NCI-H2171 (cell line): ENCODE data around the gene LCA5L.
"Not testable (repeated sequence)": the region's sequence is repeated elsewhere in the genome, so short reads cannot be mapped to it uniquely, and the experiment has no call there.

Source experiments
- DNase-seq: peaks from one replicate; lab custom pipeline; 2025; lab: John Stamatoyannopoulos, UW

LCA5L gene

GRCh38 chr21:39451332-39452206 is 6.0 kb upstream of the LCA5L start, which contains the start of gene SH3BGR:
TSS of gene SH3BGR (plus strand) at chr21:39451970. CDS start at chr21:39452097, 127 bp downstream.
- DNase-seq, result no peak

GRCh38 chr21:39447264-39447663 is 1.7 kb upstream of the LCA5L start:
- DNase-seq, result no peak

DNA sequence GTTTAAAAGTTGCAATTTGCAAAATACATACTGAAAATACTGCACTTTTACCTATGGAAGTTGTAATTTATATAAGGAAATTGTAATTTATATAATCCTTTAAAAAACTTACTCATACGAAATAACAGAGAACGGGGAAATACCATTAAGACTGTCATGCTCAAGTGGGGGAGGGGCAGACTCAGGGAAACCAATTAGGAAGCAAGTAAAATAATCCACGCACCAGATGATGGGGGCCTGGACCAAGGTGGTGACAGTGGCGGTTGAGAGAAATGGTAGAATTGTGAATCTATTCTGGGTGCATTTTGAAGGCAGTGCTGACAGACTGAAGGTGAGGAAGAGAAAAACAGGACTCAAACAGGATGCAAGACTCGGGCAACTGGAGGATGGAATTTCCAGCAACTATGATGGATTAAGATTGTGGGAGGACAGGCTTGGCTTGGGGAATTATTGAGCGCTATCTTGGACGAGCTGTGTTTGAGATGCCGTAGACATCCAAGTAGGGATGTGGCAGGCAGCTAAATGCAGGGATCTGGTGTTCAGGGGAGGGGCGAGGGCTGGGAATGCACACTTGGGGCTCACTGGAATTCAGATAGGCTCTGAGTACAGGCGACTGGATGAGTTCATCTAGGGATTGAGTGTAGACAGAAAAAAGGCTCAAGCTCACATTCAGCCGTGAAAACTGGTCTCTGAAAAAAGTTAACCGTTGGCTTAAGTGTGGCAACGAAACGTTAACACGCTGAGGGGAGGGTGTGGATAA is 977 bp downstream of the LCA5L start:
- DNase-seq, result no peak

DNA sequence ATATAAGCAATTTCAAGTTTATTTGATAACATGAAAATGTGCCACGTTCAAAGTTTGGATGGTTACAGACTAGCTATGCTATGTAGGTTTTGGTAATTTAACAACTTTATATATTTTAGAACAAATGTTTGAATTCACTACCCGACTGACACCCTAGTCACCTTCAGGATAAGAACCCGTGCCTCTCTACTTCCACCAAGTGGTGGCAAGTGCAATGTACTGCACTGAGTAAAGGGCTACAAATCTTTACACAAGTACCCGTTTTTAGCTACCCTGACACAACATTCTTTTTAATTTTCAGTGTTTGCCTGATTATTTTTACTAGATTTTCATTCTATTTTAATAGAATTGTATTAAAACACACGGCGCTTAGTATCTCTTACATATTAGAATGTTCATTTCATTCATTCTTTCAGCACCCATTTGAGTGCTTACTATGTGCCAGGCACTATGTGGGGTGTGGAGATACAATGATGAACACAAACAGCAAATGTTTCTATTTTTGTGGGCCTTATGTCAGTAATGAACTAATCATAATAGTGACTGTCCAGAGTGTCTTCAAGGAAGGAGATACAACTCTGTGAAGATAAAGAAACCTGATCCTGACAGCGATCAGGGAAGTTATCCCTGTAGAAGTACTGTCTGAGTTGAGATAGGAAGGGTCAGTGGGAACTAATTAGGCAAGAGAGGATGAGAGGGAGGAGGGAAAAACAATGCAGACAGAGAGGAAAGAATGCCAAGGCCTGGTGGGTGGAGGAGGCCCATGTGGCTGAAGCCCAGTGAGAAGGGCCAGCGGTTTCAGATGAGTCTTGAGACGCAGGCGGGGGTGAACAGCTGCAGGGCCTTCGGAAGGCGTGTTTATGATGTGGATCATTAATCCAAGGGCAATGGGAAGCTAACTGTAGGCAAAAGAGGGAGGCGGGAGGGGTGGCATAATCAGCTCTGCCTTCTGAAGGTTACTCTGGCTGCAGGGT is 3.8 kb downstream of the LCA5L start:
- no peak for DNase-seq

DNA sequence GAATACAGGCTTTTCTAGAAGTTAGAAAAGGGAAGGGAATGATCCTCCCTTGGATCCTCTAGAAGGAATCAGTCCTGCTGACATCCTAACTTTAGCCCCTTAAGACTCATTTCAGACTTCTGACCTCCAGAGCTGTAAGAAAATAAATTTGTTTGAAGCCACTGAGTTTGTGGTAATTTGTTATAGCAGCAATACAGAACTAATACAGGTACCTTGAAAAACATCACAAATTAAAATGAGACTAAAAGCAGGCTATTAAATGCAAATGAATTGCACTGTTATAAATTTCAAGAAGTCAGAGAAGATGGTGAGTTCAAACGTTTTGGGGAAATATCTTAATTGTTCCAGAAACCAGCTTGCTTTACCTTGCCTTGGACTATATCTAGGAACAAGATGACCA is 6.3 kb downstream of the LCA5L start:
- no peak for DNase-seq

- no peak for DNase-seq
These were observed 10.6 kb downstream of the LCA5L start for GRCh38 chr21:39434950-39435349.

GRCh38 chr21:39430954-39431353 is 14.6 kb downstream of the LCA5L start:
- DNase-seq, result no peak

DNA sequence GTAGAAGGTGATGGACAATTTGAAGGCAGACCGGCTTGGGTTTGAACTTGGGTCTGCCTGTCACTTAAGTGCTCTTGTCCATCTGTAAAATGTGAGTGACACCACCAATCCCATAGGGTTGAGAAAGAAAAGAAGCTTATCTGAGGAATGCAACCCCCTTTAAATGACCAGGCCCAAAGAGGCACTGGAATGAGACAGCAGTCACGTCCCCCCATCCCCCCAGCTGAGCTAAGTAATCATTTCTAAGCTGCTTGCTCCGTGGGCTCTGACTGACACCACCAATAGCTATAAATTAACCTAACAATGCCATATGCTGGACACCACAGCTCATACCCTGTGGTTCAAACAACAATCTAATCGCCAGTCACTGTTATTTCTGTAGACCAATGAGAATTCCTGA is 15.1 kb downstream of the LCA5L start:
- no peak for DNase-seq

DNA sequence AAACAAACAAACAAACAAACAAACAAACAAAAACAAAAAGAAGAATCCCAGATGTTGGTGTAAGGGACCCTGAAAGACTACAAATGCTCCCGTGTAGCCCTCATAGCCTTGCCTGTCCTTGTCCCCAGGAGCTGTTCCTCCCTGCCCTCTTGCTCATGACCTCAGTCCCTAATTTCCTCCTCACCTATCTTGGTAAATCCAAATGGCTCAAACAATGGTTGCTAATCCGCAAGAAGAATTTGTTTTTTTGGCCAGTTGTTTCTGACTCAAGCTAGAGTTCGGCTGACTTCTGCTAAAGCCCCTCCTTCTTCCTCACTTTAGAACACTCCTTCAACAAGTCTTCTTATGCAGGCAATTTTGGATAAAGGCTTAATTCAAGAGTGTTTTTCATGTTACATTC is 15.6 kb downstream of the LCA5L start:
- no peak for DNase-seq

- no peak for DNase-seq
These were observed 16.1 kb downstream of the LCA5L start for GRCh38 chr21:39429445-39429844.

GRCh38 chr21:39422527-39423241 is 22.9 kb downstream of the LCA5L start:
- DNase-seq, result no peak

- DNase-seq, result not testable (repeated sequence)
These were observed 26.4 kb downstream of the LCA5L start for GRCh38 chr21:39419204-39419603.

GRCh38 chr21:39406065-39406464 is 39.5 kb downstream of the LCA5L start:
- no peak for DNase-seq

DNA sequence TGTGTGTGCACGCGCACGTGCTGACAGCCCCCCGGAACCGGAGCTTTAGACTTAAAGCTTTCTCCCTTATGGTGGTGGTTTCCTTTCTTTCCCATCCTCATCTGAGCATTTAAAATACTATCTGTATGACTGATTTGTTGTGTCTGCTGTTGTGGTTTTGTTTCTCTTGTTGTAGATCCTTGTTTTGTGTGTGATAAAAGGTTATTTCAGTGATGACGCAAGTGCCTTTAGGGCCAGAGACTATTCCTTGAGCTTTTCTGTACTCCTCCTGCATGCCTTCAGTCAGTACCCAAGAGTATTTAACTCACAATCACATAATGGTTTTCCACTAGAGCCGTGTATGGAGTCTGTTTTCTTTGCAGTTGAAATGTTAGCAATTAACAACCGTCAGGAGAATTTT is 45.4 kb downstream of the LCA5L start:
- DNase-seq, result no peak

DNA sequence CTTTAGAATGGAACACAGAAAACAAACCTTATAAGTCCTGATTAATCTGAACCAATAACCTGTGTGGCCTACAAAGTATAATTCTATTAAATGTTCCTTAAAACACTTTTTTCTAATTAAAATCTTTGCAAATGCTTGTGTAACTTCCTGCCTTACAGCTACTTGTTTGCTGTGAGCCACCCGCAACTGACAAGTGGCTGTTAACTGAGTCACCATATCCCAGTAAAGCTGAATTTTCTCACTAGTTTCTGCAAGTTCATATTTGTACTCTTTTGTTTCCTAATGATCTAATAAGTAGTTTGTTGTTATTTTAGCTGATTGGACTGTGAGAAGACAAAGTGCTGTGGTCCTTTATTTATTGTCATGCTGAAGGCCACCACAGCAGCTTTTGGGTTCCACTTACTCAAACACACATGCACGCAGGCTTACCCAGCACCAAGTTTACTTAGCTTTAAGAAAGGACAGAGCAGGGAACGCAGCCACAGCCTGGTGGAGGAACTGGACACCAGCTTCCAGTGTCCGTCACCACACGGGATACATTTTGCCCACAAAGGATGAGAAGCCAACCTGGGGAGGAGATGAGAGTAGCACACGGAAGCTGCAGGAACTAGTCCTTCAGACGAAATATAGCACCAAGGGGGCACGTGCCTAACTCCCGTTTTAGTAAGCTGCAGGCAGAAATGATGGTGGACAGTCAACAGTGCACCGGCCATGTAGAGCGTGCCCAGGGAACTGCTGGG is 47.8 kb downstream of the LCA5L start:
- DNase-seq, result no peak

DNA sequence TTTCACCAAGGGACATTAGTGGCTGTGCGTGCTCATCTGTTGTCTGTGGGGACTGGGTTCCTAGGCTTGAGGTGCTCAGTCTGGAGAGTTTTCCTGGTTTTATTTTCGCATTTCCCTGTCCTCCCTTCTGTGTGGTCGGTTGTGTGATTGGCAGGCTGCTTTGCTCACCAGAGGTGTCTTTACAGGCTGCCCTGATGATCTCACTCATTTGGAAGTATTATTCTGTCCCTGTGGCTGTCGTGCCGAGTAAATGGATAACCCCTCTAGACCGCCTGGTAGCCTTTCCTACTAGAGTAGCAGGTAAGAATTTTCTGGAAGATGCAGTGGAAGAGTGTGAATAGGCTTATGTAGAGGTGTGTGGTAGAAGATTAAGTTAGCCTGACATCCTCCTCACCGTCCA is 52.6 kb downstream of the LCA5L start:
- DNase-seq, result no peak

DNA sequence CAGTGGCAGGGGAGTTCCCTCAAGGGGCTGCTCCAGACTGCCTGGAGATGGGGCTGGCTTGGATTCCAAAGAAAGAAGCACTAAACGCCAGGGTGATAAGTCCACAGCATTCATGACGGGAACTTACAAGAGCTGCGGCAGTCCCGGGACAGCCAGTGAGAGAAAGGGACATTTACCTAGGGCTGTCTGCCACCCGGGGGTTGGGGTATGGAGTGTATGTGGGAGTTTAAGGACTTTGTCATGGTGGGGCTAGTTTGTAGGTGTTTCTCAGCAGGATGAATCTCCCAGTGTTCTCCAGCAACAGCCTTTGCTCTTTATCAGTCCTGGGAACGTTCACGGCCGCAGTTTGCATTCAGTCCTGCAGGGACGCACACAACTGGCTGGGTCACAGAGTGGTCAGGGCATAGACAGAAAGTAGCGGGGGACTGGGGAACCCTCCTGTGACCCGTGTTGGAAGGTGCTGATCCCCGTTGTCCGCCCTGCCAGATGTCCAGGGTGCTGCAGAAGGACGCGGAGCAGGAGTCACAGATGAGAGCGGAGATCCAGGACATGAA is 55.3 kb downstream of the LCA5L start:
- no peak for DNase-seq

DNA sequence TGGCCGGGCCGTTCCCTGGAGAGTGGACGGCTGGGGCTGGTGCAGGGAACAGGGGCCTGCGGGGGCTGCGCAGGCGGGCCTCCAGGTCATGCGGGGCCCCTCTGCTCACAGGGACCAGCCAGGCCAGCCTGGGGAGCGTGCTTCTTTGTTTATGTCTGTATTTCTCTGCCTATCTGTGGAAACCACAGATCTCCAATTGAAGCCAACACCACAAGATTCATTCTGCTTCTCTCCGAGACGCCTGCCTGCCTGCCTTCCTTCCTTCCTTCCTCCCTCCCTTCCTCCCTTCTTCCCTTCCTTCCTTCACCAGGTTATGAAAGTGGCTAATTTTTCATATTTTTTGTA is 56.8 kb downstream of the LCA5L start:
- DNase-seq, result no peak

GRCh38 chr21:39388038-39388810 is 57.4 kb downstream of the LCA5L start:
- peak; percentile 74 for DNase-seq
